A549 (cell line): ENCODE data around the gene CCDC54. TPM values are rescaled to one million over a fixed set of nuclear protein-coding genes. Genes with fewer than 3 reads are reported as not detected.

Source experiments
- ATAC-seq, 2 experiments: fragments of 200-7000 bp in 1 of 2; fragments of >200 bp in 1 of 2; cut with Nextera tagmentation in 1 of 2; cut with Tn5 transposase in 1 of 2; 3 replicates each; pipeline versions ENCODE4 v1.8.0 to v1.9.1; 2018 to 2020; ENCODE audit warnings: mild to moderate bottlenecking in 1 of 2, moderate library complexity in 1 of 2
- CTCF ChIA-PET: fragments of 300-600 bp; sonication (Branson Sonifier 250); formaldehyde crosslinking; extraction: SDS; loops from one replicate; lab custom pipeline; 2021; ENCODE audit warnings: antibody characterized with exemption, inconsistent platforms; lab: Yijun Ruan, JAX
- POLR2A ChIA-PET: fragments of 350-600 bp; formaldehyde crosslinking; extraction: SDS; loops from one replicate; lab custom pipeline; 2021; ENCODE audit warnings: antibody characterized with exemption, inconsistent platforms; lab: Yijun Ruan, JAX
- DNase-seq, 2 experiments: peaks; one replicate each; pipeline versions ENCODE4 v3.0.0 to v3.0.0-alpha.2; 2011 to 2016; ENCODE audit warnings: low read depth in 1 of 2, low spot score in 1 of 2
- FAIRE-seq: peaks from 2 replicates; lab custom pipeline; 2011; peaks lifted over from hg19 to GRCh38; lab: Jason Lieb, UNC
- H3K27ac ChIP-seq, 2 experiments: fragments of >200 bp; sonication (Bioruptor Twin); formaldehyde crosslinking; 3 replicates each; pipeline ENCODE4 v1.5.1; 2016 to 2017
- H3K4me1 ChIP-seq: fragments of >200 bp; sonication (Bioruptor Twin); formaldehyde crosslinking; 3 replicates; pipeline ENCODE4 v1.6.1; 2016
- H3K4me2 ChIP-seq: fragments of >200 bp; sonication (Bioruptor Twin); formaldehyde crosslinking; 3 replicates; pipeline ENCODE4 v1.6.1; 2016
- H3K4me3 ChIP-seq: fragments of >200 bp; sonication (Bioruptor Twin); formaldehyde crosslinking; 3 replicates; pipeline ENCODE4 v1.5.1; 2016
- H3K9me3 ChIP-seq: fragments of >200 bp; sonication (Bioruptor Twin); formaldehyde crosslinking; 3 replicates; pipeline ENCODE4 v1.6.1; 2016
- EHF ChIP-seq: fragments of 250-450 bp; sonication (Bioruptor Pico); IDR thresholded peaks from 2 replicates; pipeline ENCODE4 v1.5.0; 2020; ENCODE audit warnings: mild to moderate bottlenecking
- EP300 ChIP-seq, 2 experiments: fragments of >200 bp; sonication (Bioruptor Twin); formaldehyde crosslinking; IDR thresholded peaks; 2 replicates in 1 of 2; 3 replicates in 1 of 2; pipeline ENCODE4 v1.6.1; 2016 to 2017
- FOSL2 ChIP-seq, 2 experiments: fragments of 450-650 bp in 1 of 2; fragments of >200 bp in 1 of 2; sonication (Bioruptor Twin) in 1 of 2; formaldehyde crosslinking; IDR thresholded peaks; 2 replicates each; pipeline versions ENCODE4 v1.5.0 to v1.6.1; 2016 to 2020; ENCODE audit warnings: mild to moderate bottlenecking in 1 of 2, moderate library complexity in 1 of 2
- HOXA7 ChIP-seq: fragments of 250-450 bp; sonication (Bioruptor Pico); IDR thresholded peaks from 2 replicates; pipeline ENCODE4 v1.5.0; 2020; ENCODE audit warnings: mild to moderate bottlenecking, moderate library complexity
- JUN ChIP-seq, 2 experiments: fragments of >200 bp; sonication (Bioruptor Twin); formaldehyde crosslinking; IDR thresholded peaks; 2 replicates in 1 of 2; 3 replicates in 1 of 2; pipeline ENCODE4 v1.6.1; 2016 to 2017
- JUNB ChIP-seq: fragments of >200 bp; sonication (Bioruptor Twin); formaldehyde crosslinking; IDR thresholded peaks from 2 replicates; pipeline ENCODE4 v1.6.1; 2016
- NR3C1 ChIP-seq: fragments of >200 bp; sonication (Bioruptor Twin); formaldehyde crosslinking; IDR thresholded peaks from 3 replicates; pipeline ENCODE4 v1.6.1; 2017
- POLR2A ChIP-seq: IDR thresholded peaks from 2 replicates; pipeline ENCODE4 v1.6.1; 2012; ENCODE audit warnings: mild to moderate bottlenecking, low read length
- POLR2AphosphoS2 ChIP-seq: conservative IDR thresholded peaks from 2 replicates; pipeline ENCODE4 v1.6.1; 2012; ENCODE audit warnings: low read length, improper control_type of control experiment, inconsistent platforms
- ZNF302 ChIP-seq: fragments of 250-450 bp; sonication (Bioruptor Pico); IDR thresholded peaks from 2 replicates; pipeline ENCODE4 v1.9.0; 2021; ENCODE audit warnings: inconsistent platforms, mild to moderate bottlenecking, moderate library complexity
- ZSCAN20 ChIP-seq: fragments of 250-450 bp; sonication (Bioruptor Pico); IDR thresholded peaks from 2 replicates; pipeline ENCODE4 v1.8.0; 2022; ENCODE audit warnings: mild to moderate bottlenecking, moderate library complexity
- WGBS: methylation state at CpG from one replicate; pipeline ENCODE4 v1.1.6; 2017; ENCODE audit errors: missing lambda C conversion rate; 5-methylcytosine and 5-hydroxymethylcytosine counted together
- polyA plus RNA-seq, 4 experiments: library from polyadenylated mRNA; depleted of rRNA in 3 of 4; stranded (reverse); fragments of >200 nt; fragmentation: RNase III in 1 of 4; extraction: RNeasy Plus Mini Kit Qiagen cat#74134 plus additional on column Dnase treatment in 1 of 4; gene quantifications; 2 replicates in 3 of 4; 3 replicates in 1 of 4; pipeline ENCODE4 v1.2.3, GENCODE V29; 2011 to 2017
- TF ChIP-seq, protein P1 (sequence below): fragments of 250-450 bp; sonication (Bioruptor Pico); IDR thresholded peaks from 2 replicates; pipeline ENCODE4 v1.5.0; 2021; ENCODE audit warnings: mild to moderate bottlenecking, moderate library complexity, borderline replicate concordance

CCDC54 gene
- polyA plus RNA-seq, 2 of the 4 experiments (the other 2 are of a cell fraction): not detected

DNA sequence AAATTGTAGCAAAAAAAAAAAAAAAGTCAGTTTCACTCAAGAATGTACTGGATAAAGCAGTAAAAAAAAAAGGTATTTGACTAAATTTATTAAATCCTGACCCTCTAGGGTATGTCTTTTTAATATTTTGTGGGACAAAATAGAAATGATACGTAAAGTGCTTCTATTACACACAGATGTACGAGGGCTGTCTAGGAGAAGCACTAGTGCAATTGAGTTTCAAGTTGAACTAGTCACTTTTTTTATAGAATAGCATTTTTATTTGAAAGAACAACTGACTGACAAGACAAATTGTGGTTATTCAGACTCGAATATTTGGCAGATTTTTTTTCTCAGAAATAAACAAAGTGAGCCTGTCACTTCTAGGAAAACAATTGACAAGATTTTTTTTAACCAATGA lies 49.0 kb downstream of the CCDC54 start:
- ChIA-PET CTCF (interaction anchor here (1.3 to 1.7 kb wide), 2 partner anchors 154 to 190 kb away, joined by 4 to 6 read pairs; no protein-coding TSS in a partner anchor), POLR2A (no interaction called here)
- 53% methylated on average over 3 of the region's 3 CpGs for WGBS
- Histone ChIP-seq H3K4me1 (peaks cover 7% of the 10 kb centered on the region), H3K4me2 (no peak overlapping the region), H3K27ac (no peak overlapping the region), H3K9me3 (no peaks in the 10 kb centered on the region), H3K4me3 (no peak overlapping the region)
- no peak for DNase-seq
- no peak for FAIRE-seq
- no peak for ATAC-seq
- TF ChIP-seq POLR2A: no peak
- no peak for TF ChIP-seq EP300 (IDR thresholded peaks at IDR 0.05)
- TF ChIP-seq HOXA7 (CRISPR knock-in tag): no peak
- no peak for TF ChIP-seq ZSCAN20 (CRISPR knock-in tag)
- TF ChIP-seq POLR2AphosphoS2: no peak
- no peak for TF ChIP-seq NR3C1
- TF ChIP-seq, protein P1, sequence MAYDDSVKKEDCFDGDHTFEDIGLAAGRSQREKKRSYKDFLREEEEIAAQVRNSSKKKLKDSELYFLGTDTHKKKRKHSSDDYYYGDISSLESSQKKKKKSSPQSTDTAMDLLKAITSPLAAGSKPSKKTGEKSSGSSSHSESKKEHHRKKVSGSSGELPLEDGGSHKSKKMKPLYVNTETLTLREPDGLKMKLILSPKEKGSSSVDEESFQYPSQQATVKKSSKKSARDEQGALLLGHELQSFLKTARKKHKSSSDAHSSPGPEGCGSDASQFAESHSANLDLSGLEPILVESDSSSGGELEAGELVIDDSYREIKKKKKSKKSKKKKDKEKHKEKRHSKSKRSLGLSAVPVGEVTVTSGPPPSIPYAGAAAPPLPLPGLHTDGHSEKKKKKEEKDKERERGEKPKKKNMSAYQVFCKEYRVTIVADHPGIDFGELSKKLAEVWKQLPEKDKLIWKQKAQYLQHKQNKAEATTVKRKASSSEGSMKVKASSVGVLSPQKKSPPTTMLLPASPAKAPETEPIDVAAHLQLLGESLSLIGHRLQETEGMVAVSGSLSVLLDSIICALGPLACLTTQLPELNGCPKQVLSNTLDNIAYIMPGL (CRISPR knock-in tag): no peak
- no peak for TF ChIP-seq JUNB
- TF ChIP-seq EHF: no peak
- no peak for TF ChIP-seq FOSL2 (IDR thresholded peaks at IDR 0.05)
- no peak for TF ChIP-seq FOSL2 (CRISPR knock-in tag; IDR thresholded peaks at IDR 0.05)
- no peak for TF ChIP-seq ZNF302
- TF ChIP-seq JUN (IDR thresholded peaks at IDR 0.05): no peak

Other genes starting within 250 kb of the CCDC54 start
- 55.7 and 62.8 TPM in 2 replicates for gene BBX, start 145.5 kb downstream of the CCDC54 start, polyA plus RNA-seq (2011; rRNA removed)
- gene BBX, start 145.5 kb downstream of the CCDC54 start, polyA plus RNA-seq (2017; fragmentation: RNase III; extraction: RNeasy Plus Mini Kit Qiagen cat#74134 plus additional on column Dnase treatment): 16.4 to 16.8 TPM (median 16.7 TPM) in 3 replicates